Measurements from ENCODE around the gene TCEA2.

GRCh38 chr20:64116016-64116415 lies 53.0 kb downstream of the TCEA2 start:
- no peak for TF ChIP-seq CTCF (IDR thresholded peaks at IDR 0.05)
- TF ChIP-seq POLR2A (IDR thresholded peaks at IDR 0.05): no peak
- TF ChIP-seq POLR2AphosphoS5 (IDR thresholded peaks at IDR 0.05): no peak

Measured in gastroesophageal sphincter (tissue), 3 donors.